Glutamatergic neuron (in vitro differentiated cells): ENCODE data around the gene XIST. TPM values are rescaled to one million over a fixed set of nuclear protein-coding genes. Genes with fewer than 3 reads are reported as not detected.
"Not testable (repeated sequence)": the region's sequence is repeated elsewhere in the genome, so short reads cannot be mapped to it uniquely, and the experiment has no call there.

Experiments used
- DNase-seq: peaks from one replicate; pipeline ENCODE4 v3.0.0; 2022
- H3K27ac Mint-ChIP-seq: one replicate; pipeline ENCODE4 v1.8.0; 2020; ENCODE audit warnings: mild to moderate bottlenecking, mixed read lengths, inconsistent platforms; ENCODE audit not compliant: unreplicated experiment
- H3K27me3 Mint-ChIP-seq: one replicate; pipeline ENCODE4 v1.8.0; 2020; ENCODE audit warnings: mild to moderate bottlenecking, moderate library complexity, mixed read lengths, inconsistent platforms; ENCODE audit not compliant: unreplicated experiment
- H3K36me3 Mint-ChIP-seq: one replicate; pipeline ENCODE4 v1.8.0; 2020; ENCODE audit warnings: mild to moderate bottlenecking, mixed read lengths, inconsistent platforms; ENCODE audit not compliant: unreplicated experiment
- H3K4me1 Mint-ChIP-seq: one replicate; pipeline ENCODE4 v1.8.0; 2020; ENCODE audit warnings: mild to moderate bottlenecking, low read depth, mixed read lengths, inconsistent platforms; ENCODE audit not compliant: unreplicated experiment
- H3K4me3 Mint-ChIP-seq: one replicate; pipeline ENCODE4 v1.8.0; 2020; ENCODE audit warnings: mild to moderate bottlenecking, mixed read lengths, inconsistent platforms; ENCODE audit not compliant: unreplicated experiment
- H3K9me3 Mint-ChIP-seq: one replicate; pipeline ENCODE4 v1.8.0; 2020; ENCODE audit warnings: mild to moderate bottlenecking, moderate library complexity, mixed read lengths, inconsistent platforms; ENCODE audit not compliant: unreplicated experiment
- CTCF ChIP-seq: fragments of 200-600 bp; sonication (generic); IDR thresholded peaks from one replicate; pipeline ENCODE4 v1.5.0; 2021; ENCODE audit not compliant: partially characterized antibody, unreplicated experiment
- total RNA-seq: library from RNA; stranded (reverse); fragmentation: NEBNext Ultra II Directional; extraction: Animal tissue kit (Norgen Biotek cat#: 25700); gene quantifications from one replicate; pipeline ENCODE4 v1.2.1, GENCODE V29; 2021; ENCODE audit not compliant: unreplicated experiment

Gene XIST
- total RNA-seq, 1 donor from 2014 or later = not detected

GRCh38 chrX:73799888-73800287 is 52.6 kb downstream of the XIST start:
- Mint-ChIP-seq H3K4me1 (no peaks in the 10 kb centered on the region), H3K27ac (no peak overlapping the region), H3K27me3 (no peaks in the 10 kb centered on the region), H3K9me3 (peaks cover 3% of the 10 kb centered on the region), H3K4me3 (no peak overlapping the region), H3K36me3 (no peaks in the 10 kb centered on the region)
- TF ChIP-seq CTCF = no peak
- no peak for DNase-seq

GRCh38 chrX:73792511-73792910 is 60.0 kb downstream of the XIST start:
- H3K4me3 Mint-ChIP-seq, DNase-seq, H3K4me1 Mint-ChIP-seq, H3K27me3 Mint-ChIP-seq, H3K36me3 Mint-ChIP-seq, H3K27ac Mint-ChIP-seq, H3K9me3 Mint-ChIP-seq: not testable (repeated sequence)

- Mint-ChIP-seq H3K4me3 (no peak overlapping the region), H3K4me1 (no peaks in the 10 kb centered on the region), H3K9me3 (no peaks in the 10 kb centered on the region), H3K27ac (no peak overlapping the region), H3K36me3 (no peaks in the 10 kb centered on the region), H3K27me3 (no peaks in the 10 kb centered on the region)
- DNase-seq = no peak
- TF ChIP-seq CTCF = no peak
These were observed 67.0 kb downstream of the XIST start for GRCh38 chrX:73785493-73785892.
